Type B pancreatic cell (in vitro differentiated cells): ENCODE measurements around the gene CD2. TPM values are rescaled to one million over a fixed set of nuclear protein-coding genes. Genes with fewer than 3 reads are reported as not detected.

Experiments used
- DNase-seq: peaks from one replicate; pipeline ENCODE4 v3.0.0; 2021; ENCODE audit warnings: mixed read lengths; ENCODE audit not compliant: unreplicated experiment; ENCODE audit errors: extremely low spot score
- H3K27ac Mint-ChIP-seq: 2 replicates; pipeline ENCODE4 v1.8.0; 2021; ENCODE audit warnings: mild to moderate bottlenecking, mixed read lengths
- H3K27me3 Mint-ChIP-seq: 2 replicates; pipeline ENCODE4 v1.8.0; 2021; ENCODE audit warnings: mixed read lengths
- H3K36me3 Mint-ChIP-seq: 2 replicates; pipeline ENCODE4 v1.8.0; 2021; ENCODE audit warnings: mixed read lengths
- H3K4me1 Mint-ChIP-seq: one replicate; pipeline ENCODE4 v1.8.0; 2021; ENCODE audit warnings: mixed read lengths; ENCODE audit not compliant: unreplicated experiment
- H3K4me3 Mint-ChIP-seq: 2 replicates; pipeline ENCODE4 v1.8.0; 2021; ENCODE audit warnings: mild to moderate bottlenecking, mixed read lengths
- H3K9me3 Mint-ChIP-seq: 2 replicates; pipeline ENCODE4 v1.8.0; 2021; ENCODE audit warnings: mixed read lengths
- CTCF ChIP-seq: fragments of 200-600 bp; sonication (generic); conservative IDR thresholded peaks from 2 replicates; pipeline ENCODE4 v1.5.0; 2021; ENCODE audit warnings: antibody characterized with exemption, mild to moderate bottlenecking
- total RNA-seq: library from RNA; stranded (reverse); gene quantifications from 2 replicates; pipeline ENCODE4 v1.2.1, GENCODE V29; 2021; ENCODE audit warnings: low replicate concordance

The CD2 gene
- total RNA-seq, 1 donor from 2014 or later = not detected

DNA sequence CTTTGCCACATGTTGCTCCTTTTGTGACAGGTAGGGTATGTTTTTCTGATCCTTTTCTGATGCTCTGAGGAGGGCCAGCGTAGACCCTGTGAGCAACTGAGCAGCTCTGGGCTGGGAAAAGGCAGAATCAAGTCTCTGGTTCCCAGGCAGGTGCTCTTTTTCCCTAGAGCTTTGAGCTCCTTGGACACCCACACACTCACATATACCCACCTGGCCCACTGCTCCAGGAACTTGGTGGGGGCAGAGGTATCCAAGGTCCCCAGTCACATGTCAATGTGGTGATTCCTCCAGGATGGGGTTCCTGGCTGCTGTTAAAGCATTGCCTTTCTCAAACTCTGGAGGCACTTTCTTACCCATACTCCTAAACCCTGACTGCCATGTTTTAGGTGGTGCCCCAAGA, 5.4 kb downstream of the CD2 start:
- H3K4me3 Mint-ChIP-seq = no peak overlapping the region
- no peaks in the 10 kb centered on the region for H3K36me3 Mint-ChIP-seq
- no peak overlapping the region for H3K27ac Mint-ChIP-seq
- peaks cover 21% of the 10 kb centered on the region for H3K4me1 Mint-ChIP-seq
- no peaks in the 10 kb centered on the region for H3K27me3 Mint-ChIP-seq
- DNase-seq = no peak
- TF ChIP-seq CTCF = no peak
- no peaks in the 10 kb centered on the region for H3K9me3 Mint-ChIP-seq

- no peak for DNase-seq
- Mint-ChIP-seq H3K27me3 (no peaks in the 10 kb centered on the region), H3K27ac (no peak overlapping the region), H3K4me3 (no peak overlapping the region), H3K4me1 (peaks cover 23% of the 10 kb centered on the region), H3K36me3 (no peaks in the 10 kb centered on the region), H3K9me3 (no peaks in the 10 kb centered on the region)
- no peak for TF ChIP-seq CTCF
Observed at GRCh38 chr1:116760487-116760886, 6.3 kb downstream of the CD2 start.

- H3K36me3 Mint-ChIP-seq = no peaks in the 10 kb centered on the region
- TF ChIP-seq CTCF = no peak
- H3K9me3 Mint-ChIP-seq = no peaks in the 10 kb centered on the region
Observed at GRCh38 chr1:116760996-116761665, 6.9 kb downstream of the CD2 start.

GRCh38 chr1:116762281-116762680, 8.1 kb downstream of the CD2 start:
- Mint-ChIP-seq H3K9me3 (no peaks in the 10 kb centered on the region), H3K4me1 (peaks cover 23% of the 10 kb centered on the region), H3K4me3 (no peak overlapping the region), H3K27ac (no peak overlapping the region), H3K36me3 (no peaks in the 10 kb centered on the region), H3K27me3 (no peaks in the 10 kb centered on the region)
- no peak for TF ChIP-seq CTCF
- no peak for DNase-seq

More at GRCh38 chr1:116760996-116761665, 6.9 kb downstream of the CD2 start:
- no peak overlapping the region for H3K4me3 Mint-ChIP-seq
- no peak for DNase-seq
- H3K27me3 Mint-ChIP-seq = no peaks in the 10 kb centered on the region
- H3K27ac Mint-ChIP-seq = no peak overlapping the region
- peaks cover 23% of the 10 kb centered on the region for H3K4me1 Mint-ChIP-seq

DNA sequence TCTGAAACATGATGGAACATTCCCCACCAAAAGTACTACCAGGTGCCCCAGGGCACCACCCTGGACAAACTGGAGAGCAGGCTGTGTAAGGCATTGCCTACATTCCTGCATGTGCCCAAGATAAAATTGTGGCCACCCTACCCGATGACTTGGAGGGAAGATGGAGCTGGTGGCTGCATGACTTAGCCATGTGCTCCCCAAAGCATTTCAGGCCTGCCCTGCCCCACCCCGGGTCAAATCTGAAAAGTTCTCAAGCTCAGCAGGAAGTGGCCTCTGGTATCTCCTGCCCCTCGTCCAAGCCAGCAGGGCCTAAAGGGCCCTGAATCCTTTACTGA, 8.5 kb downstream of the CD2 start:
- no peak for TF ChIP-seq CTCF
- peaks cover 23% of the 10 kb centered on the region for H3K4me1 Mint-ChIP-seq
- no peaks in the 10 kb centered on the region for H3K9me3 Mint-ChIP-seq
- H3K27me3 Mint-ChIP-seq = no peaks in the 10 kb centered on the region
- H3K36me3 Mint-ChIP-seq = no peaks in the 10 kb centered on the region
- no peak overlapping the region for H3K4me3 Mint-ChIP-seq
- peak overlapping the region; percentile 72 for H3K27ac Mint-ChIP-seq
- DNase-seq = no peak
